NCI-H2171 treated with DMSO at 0.1 percent for 48 hours (cell line): Measurements from ENCODE around the gene SERPINB13.

Source experiments
- DNase-seq: peaks from one replicate; lab custom pipeline; 2025; lab: John Stamatoyannopoulos, UW

The SERPINB13 gene

GRCh38 chr18:63648241-63648640, 61.1 kb downstream of the SERPINB13 start:
- DNase-seq, result no peak
